NOMO-1 treated with dmso at 0.1 percent for 144 hours (cell line): ENCODE data around the gene SPTBN5.

Experiments
- DNase-seq: peaks from one replicate; lab custom pipeline; 2025; ENCODE audit not compliant: unreplicated experiment; lab: John Stamatoyannopoulos, UW

The SPTBN5 gene

GRCh38 chr15:41926185-41927056 lies 32.6 kb upstream of the SPTBN5 start:
- DNase-seq = no peak

GRCh38 chr15:41925086-41925608 lies 31.3 kb upstream of the SPTBN5 start:
- DNase-seq = no peak

- DNase-seq = no peak
Measured at GRCh38 chr15:41923401-41923997, 29.6 kb upstream of the SPTBN5 start.

- no peak for DNase-seq
Measured at GRCh38 chr15:41922353-41922752, 28.5 kb upstream of the SPTBN5 start.

- DNase-seq = no peak
Measured at GRCh38 chr15:41921639-41922038, 27.8 kb upstream of the SPTBN5 start.

GRCh38 chr15:41921167-41921566 lies 27.3 kb upstream of the SPTBN5 start:
- no peak for DNase-seq

GRCh38 chr15:41919954-41920538 lies 26.2 kb upstream of the SPTBN5 start:
- DNase-seq = no peak

- DNase-seq = no peak
Measured at GRCh38 chr15:41919201-41919820, 25.5 kb upstream of the SPTBN5 start.

GRCh38 chr15:41918506-41919126 lies 24.8 kb upstream of the SPTBN5 start:
- no peak for DNase-seq

GRCh38 chr15:41917767-41918430 lies 24.0 kb upstream of the SPTBN5 start:
- DNase-seq = no peak

- no peak for DNase-seq
Measured at GRCh38 chr15:41915255-41915994, 21.6 kb upstream of the SPTBN5 start.

- no peak for DNase-seq
Measured at GRCh38 chr15:41914411-41914810, 20.6 kb upstream of the SPTBN5 start.

GRCh38 chr15:41913256-41913655 lies 19.4 kb upstream of the SPTBN5 start:
- no peak for DNase-seq

- no peak for DNase-seq
Measured at GRCh38 chr15:41911691-41912345, 18.0 kb upstream of the SPTBN5 start.

- DNase-seq = no peak
Measured at GRCh38 chr15:41908736-41909461, 15.0 kb upstream of the SPTBN5 start.

- no peak for DNase-seq
Measured at GRCh38 chr15:41907141-41907540, 13.3 kb upstream of the SPTBN5 start.

GRCh38 chr15:41906608-41907007 lies 12.8 kb upstream of the SPTBN5 start:
- DNase-seq = no peak

GRCh38 chr15:41905036-41905793 lies 11.4 kb upstream of the SPTBN5 start:
- no peak for DNase-seq
